Measurements from ENCODE around the gene LRP1B. TPM values are rescaled to one million over a fixed set of nuclear protein-coding genes. Genes with fewer than 3 reads are reported as not detected.

The LRP1B gene
- total and polyA plus RNA-seq, 2 of the 8 experiments (the other 6 are each of a cell fraction or from before 2014, with no cell fraction given), result 0.03 TPM; not detected in 1

DNA sequence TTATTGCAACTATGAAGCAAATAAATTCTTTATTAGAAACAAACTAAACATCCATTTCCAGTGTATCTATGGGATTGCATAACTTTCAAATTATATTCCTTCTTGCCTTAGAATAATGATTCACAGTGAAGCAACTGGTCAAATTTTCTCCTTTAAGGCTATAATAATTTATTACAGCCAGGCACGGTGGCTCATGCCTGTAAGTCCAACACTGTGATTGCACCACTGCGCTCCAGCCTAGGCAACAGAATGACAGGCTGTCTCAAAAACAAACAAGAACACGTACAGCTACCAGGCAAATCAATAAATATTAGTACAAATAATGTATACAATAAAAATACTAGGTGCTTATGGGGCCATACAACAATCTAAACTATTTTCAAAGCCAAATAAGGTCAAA is 1416.2 kb downstream of the LRP1B start:
- POLR2A ChIA-PET (ENCODE audit: partially characterized antibody), result no interaction called here
- Histone ChIP-seq H3K23me2 (ENCODE audit: low read depth, low read length) (no peaks in the 10 kb centered on the region; the same call in 1 of the 2 replicates), H3K14ac (ENCODE audit: insufficient read length) (no peak overlapping the region), H4K5ac (ENCODE audit: insufficient read length, low read depth, low read length) (no peak overlapping the region), H3K27ac (ENCODE audit: low read depth, low read length) (no peak overlapping the region), H3K4me2 (ENCODE audit: insufficient read depth in 1 of 2, low read depth in 2 of 2, low read length in 2 of 2) (no peak overlapping the region), H3K79me2 (ENCODE audit: control insufficient read depth in 1 of 2, insufficient read depth in 2 of 2, low read length in 2 of 2) (no peaks in the 10 kb centered on the region), H3K27me3 (replicated peaks in 1 of 4; ENCODE audit: control insufficient read depth in 3 of 4, extremely low read depth in 1 of 4, insufficient read depth in 3 of 4, low read length in 3 of 4) (no peaks in the 10 kb centered on the region), H3K23ac (ENCODE audit: insufficient read length) (no peak overlapping the region), H2BK20ac (ENCODE audit: low read length) (no peak overlapping the region), H3K4me3 (ENCODE audit: extremely low read depth in 1 of 4, insufficient read depth in 2 of 4, low read depth in 3 of 4, low read length in 4 of 4) (no peak overlapping the region), H3K79me1 (ENCODE audit: low read depth, low read length) (no peaks in the 10 kb centered on the region), H4K91ac (replicated peaks; ENCODE audit: insufficient read length, low read length) (no peak overlapping the region), H2BK15ac (ENCODE audit: low read length) (no peak overlapping the region), H3K4me1 (replicated peaks in 1 of 4; ENCODE audit: control insufficient read depth in 3 of 4, insufficient read depth in 4 of 4, low read length in 3 of 4) (no peaks in the 10 kb centered on the region), H2AFZ (ENCODE audit: low read length) (no peak overlapping the region), H2BK120ac (replicated peaks; ENCODE audit: low read depth, low read length) (no peak overlapping the region), H2BK5ac (ENCODE audit: low read depth, low read length) (no peak overlapping the region), H2AK5ac (ENCODE audit: low read depth, low read length) (no peak overlapping the region), H3K56ac (replicated peaks; ENCODE audit: insufficient read length, low read depth, low read length) (no peak overlapping the region), H4K20me1 (replicated peaks in 1 of 2; ENCODE audit: control insufficient read depth in 1 of 2, insufficient read depth in 2 of 2, low read length in 2 of 2) (no peaks in the 10 kb centered on the region), H2BK12ac (ENCODE audit: low read depth, low read length) (no peak overlapping the region), H3K18ac (ENCODE audit: extremely low read depth, low read length) (no peak overlapping the region), H3K36me3 (ENCODE audit: control insufficient read depth in 2 of 4, insufficient read depth in 4 of 4, low read length in 3 of 4) (no peaks in the 10 kb centered on the region), H3K9me3 (ENCODE audit: insufficient read depth in 2 of 2, low read depth in 1 of 2, low read length in 1 of 2) (no peaks in the 10 kb centered on the region), H4K8ac (ENCODE audit: extremely low read depth, insufficient read depth, low read length) (no peak overlapping the region), H3K9ac (replicated peaks in 1 of 4; ENCODE audit: extremely low read depth in 1 of 4, low read depth in 3 of 4, low read length in 3 of 4) (no peak overlapping the region), H3K4ac (replicated peaks; ENCODE audit: insufficient read length, low read depth, low read length) (no peak overlapping the region)
- no peak for FAIRE-seq
- WGBS, 2 experiments (ENCODE audit: extremely low coverage in 1 of 2, insufficient coverage in 1 of 2, insufficient read length in 1 of 2, insufficient replicate concordance in 2 of 2, low coverage in 1 of 2, low lambda C conversion rate in 2 of 2, missing lambda C conversion rate in 1 of 2), result 90% methylated on average over 3 of the region's 3 CpGs; no CpG with 5 or more reads in 1 of the 2 experiments
- CTCF ChIA-PET (ENCODE audit: partially characterized antibody), result interaction anchor here (1.1 kb wide), 1 partner anchor 116 kb away, joined by 3 read pairs; no protein-coding TSS in a partner anchor
- no peak for DNase-seq (ENCODE audit: low read depth in 1 of 2, low spot score in 2 of 2)
- TF ChIP-seq TCF12 (IDR thresholded peaks at IDR 0.05; ENCODE audit: low read depth, low read length), result no peak
- no peak for TF ChIP-seq SP4 (IDR thresholded peaks at IDR 0.05; ENCODE audit: low read length)
- TF ChIP-seq POLR2A (IDR thresholded peaks at IDR 0.05; ENCODE audit: control extremely low read depth in 1 of 2, low read depth in 2 of 2, low read length in 2 of 2), result no peak
- TF ChIP-seq SIRT6 (IDR thresholded peaks at IDR 0.05; ENCODE audit: low read length), result no peak
- TF ChIP-seq EP300 (IDR thresholded peaks at IDR 0.05; ENCODE audit: borderline replicate concordance in 1 of 2, low read depth in 2 of 2, low read length in 2 of 2), result no peak
- no peak for TF ChIP-seq BRCA1 (IDR thresholded peaks at IDR 0.05; ENCODE audit: low read depth, low read length)
- TF ChIP-seq FOSL1 (IDR thresholded peaks at IDR 0.05; ENCODE audit: insufficient read depth, low read depth, low read length), result no peak
- TF ChIP-seq YY1 (IDR thresholded peaks at IDR 0.05; ENCODE audit: low read depth, low read length), result no peak
- no peak for TF ChIP-seq SAP30 (IDR thresholded peaks at IDR 0.05; ENCODE audit: insufficient read depth, insufficient replicate concordance, low read length)
- TF ChIP-seq HDAC2 (IDR thresholded peaks at IDR 0.05; ENCODE audit: borderline replicate concordance in 1 of 2, low read depth in 2 of 2, low read length in 2 of 2), result no peak
- TF ChIP-seq CHD1 (IDR thresholded peaks at IDR 0.05; ENCODE audit: low read depth, low read length), result no peak
- TF ChIP-seq SP1 (IDR thresholded peaks at IDR 0.05; ENCODE audit: low read depth, low read length), result no peak
- no peak for TF ChIP-seq NRF1 (IDR thresholded peaks at IDR 0.05; ENCODE audit: low read depth, low read length)
- no peak for TF ChIP-seq ATF2 (IDR thresholded peaks at IDR 0.05; ENCODE audit: low read length)

Measured in H1 (cell line).